IPS-18c (cell line): ENCODE results near the gene AFDN.

ENCODE experiments used
- H3K4me3 ChIP-seq: 2 replicates; pipeline ENCODE4 v1.7.0; 2013; ENCODE audit warnings: low read depth, mild to moderate bottlenecking, low read length, moderate library complexity; ENCODE audit not compliant: insufficient read depth
- H3K9me3 ChIP-seq: one replicate; pipeline ENCODE4 v1.6.1; 2013; ENCODE audit warnings: mild to moderate bottlenecking, low read length, moderate library complexity; ENCODE audit not compliant: control insufficient read depth, insufficient read depth

Gene AFDN

GRCh38 chr6:168016721-168017525 is 190.2 kb downstream of the AFDN start:
- no peaks in the 10 kb centered on the region for H3K9me3 ChIP-seq
- H3K4me3 ChIP-seq: no peak overlapping the region

DNA sequence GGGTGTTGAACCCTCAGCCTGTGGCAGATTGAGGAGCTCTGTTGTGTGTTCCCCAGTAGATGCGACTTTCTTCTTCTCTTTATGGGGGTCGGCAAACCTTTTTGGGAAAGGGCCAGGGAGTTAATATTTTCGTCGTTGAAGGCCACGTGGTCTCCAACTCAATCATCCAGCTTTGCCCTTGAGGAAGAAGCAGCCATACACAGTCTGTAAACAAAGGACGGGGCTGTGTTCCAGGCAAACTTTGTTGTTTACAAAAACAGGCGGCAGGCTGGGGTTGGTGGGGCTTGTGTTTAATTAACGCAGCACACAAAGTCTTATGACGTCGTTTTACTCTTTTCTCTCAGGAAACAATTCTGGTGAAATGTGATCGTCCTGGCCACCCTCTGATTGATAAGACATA is 190.9 kb downstream of the AFDN start:
- H3K4me3 ChIP-seq: no peak overlapping the region
- H3K9me3 ChIP-seq: no peaks in the 10 kb centered on the region

DNA sequence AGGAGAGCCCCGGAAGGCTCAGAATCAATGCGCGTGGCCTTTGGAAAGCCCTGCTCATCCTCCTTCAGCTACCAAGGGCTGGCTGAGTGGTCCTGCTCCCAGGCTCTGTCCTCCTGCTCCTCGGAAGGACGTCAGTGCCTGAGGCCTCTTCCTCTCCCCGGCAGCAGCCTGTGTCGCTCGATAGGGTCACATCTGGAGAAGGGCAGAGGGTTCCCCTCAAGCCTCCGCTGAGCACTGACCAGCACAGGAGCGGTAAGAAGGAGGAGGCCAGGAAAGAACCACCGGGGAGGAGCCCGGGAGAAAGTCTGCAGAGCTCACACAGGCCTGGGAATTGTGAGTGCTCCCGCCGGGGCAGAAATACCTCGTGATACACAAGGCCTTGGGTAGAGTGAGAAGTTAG is 192.0 kb downstream of the AFDN start:
- Histone ChIP-seq H3K4me3 (no peak overlapping the region), H3K9me3 (no peaks in the 10 kb centered on the region)

DNA sequence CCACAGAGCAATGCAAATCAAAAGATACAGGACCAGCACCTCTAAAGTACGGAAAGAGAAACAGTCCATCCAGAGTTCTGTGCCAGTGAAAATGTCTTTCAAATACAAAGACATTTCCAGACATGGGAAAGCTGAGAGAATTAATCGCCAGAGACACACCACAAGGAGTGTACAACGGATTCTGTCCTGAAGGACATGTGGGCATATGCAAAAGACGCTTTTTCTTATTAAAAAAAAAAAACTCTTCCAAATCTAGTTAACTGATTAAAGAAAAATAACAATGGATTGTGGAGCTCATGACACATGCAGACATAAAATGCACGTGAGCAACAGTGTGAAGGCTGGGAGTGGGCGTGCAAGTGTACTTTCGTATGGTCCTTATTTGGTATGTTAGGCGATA is 193.5 kb downstream of the AFDN start:
- Histone ChIP-seq H3K4me3 (no peak overlapping the region), H3K9me3 (no peaks in the 10 kb centered on the region)

DNA sequence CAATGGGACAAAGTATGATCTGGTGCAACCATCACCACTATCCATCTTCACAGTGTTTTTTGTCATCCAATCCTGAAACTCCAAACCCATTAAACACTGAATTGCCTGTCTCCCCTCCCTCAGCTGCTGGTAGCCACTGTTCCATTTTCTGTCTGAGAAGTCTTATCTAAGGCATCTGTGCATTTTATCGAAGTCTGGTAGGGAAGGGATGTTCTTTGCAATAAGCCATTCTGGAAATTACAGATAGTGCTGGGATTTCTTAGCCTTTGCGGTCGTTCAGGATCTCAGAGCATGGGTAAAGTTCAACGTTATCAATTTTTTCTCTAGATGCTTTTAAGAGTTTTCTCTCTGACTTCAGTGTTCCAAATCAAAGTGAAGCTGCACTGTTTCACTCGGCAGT is 194.9 kb downstream of the AFDN start:
- Histone ChIP-seq H3K4me3 (no peak overlapping the region), H3K9me3 (no peaks in the 10 kb centered on the region)
